Ovary (tissue), 9 donors: ENCODE measurements around the gene DUSP19. TPM values are rescaled to one million over a fixed set of nuclear protein-coding genes. Genes with fewer than 3 reads are reported as not detected.

ENCODE experiments used
- DNase-seq, 5 donors: peaks; one replicate each; pipeline ENCODE4 v3.0.0-alpha.2; 2019 to 2020
- H3K27ac ChIP-seq, 2 donors: fragments of 200-600 bp; one replicate each; pipeline versions ENCODE4 v1.5.1 to v1.8.0; 2019 to 2022
- H3K27me3 ChIP-seq: fragments of 200-600 bp; one replicate; pipeline ENCODE4 v1.8.0; 2022
- H3K36me3 ChIP-seq: fragments of 200-600 bp; sonication (generic); one replicate; pipeline ENCODE4 v1.5.1; 2019
- H3K4me1 ChIP-seq: one replicate; pipeline ENCODE4 v1.8.1; 2013; ENCODE audit warnings: mild to moderate bottlenecking, moderate library complexity; ENCODE audit not compliant: insufficient read depth
- H3K4me3 ChIP-seq: fragments of 200-600 bp; sonication (generic); one replicate; pipeline ENCODE4 v1.5.1; 2017
- H3K9me3 ChIP-seq, 2 donors: fragments of 200-600 bp in 1 of 2; sonication (generic) in 1 of 2; one replicate each; pipeline versions ENCODE4 v1.5.1 to v1.8.1; 2013 to 2019; ENCODE audit warnings: mild to moderate bottlenecking in 1 of 2, moderate library complexity in 1 of 2
- CTCF ChIP-seq, 3 donors: fragments of 450-650 bp in 2 of 3; fragments of 200-600 bp in 1 of 3; IDR thresholded peaks; one replicate each; pipeline versions ENCODE4 v1.5.1 to v1.8.0; 2016 to 2022; ENCODE audit warnings: antibody characterized with exemption in 3 of 3, mild to moderate bottlenecking in 1 of 3
- EP300 ChIP-seq: sonication (generic); formaldehyde crosslinking; IDR thresholded peaks from one replicate; pipeline ENCODE4 v1.6.1; 2017; ENCODE audit warnings: antibody characterized with exemption
- POLR2A ChIP-seq: fragments of 450-650 bp; IDR thresholded peaks from one replicate; pipeline ENCODE4 v1.6.1; 2017; ENCODE audit warnings: antibody characterized with exemption, mild to moderate bottlenecking, moderate library complexity
- WGBS, 3 donors: extraction: QIAGEN DNeasy Blood & Tissue Kit in 1 of 3; methylation state at CpG; one replicate each; pipeline versions ENCODE4 v1.1.5 to v1.1.7; 2013 to 2017; 5-methylcytosine and 5-hydroxymethylcytosine counted together
- intact Hi-C, 4 donors: fragments of 100-400 bp; cut with DNase I; formaldehyde crosslinking; loops; one replicate each; pipeline versions ENCODE4 v1.11.0 to v1.15.1; 2022 to 2023
- polyA plus RNA-seq, 2 donors: library from polyadenylated mRNA; stranded (reverse); fragments of 200-250 nt in 1 of 2; fragments of 350-450 nt in 1 of 2; fragmentation: Illumina TruSeq in 1 of 2; extraction: RNeasy Lipid Tissue Mini Kit (QIAGEN cat#74804) in 1 of 2; gene quantifications; one replicate each; pipeline ENCODE4 v1.2.3, GENCODE V29; 2013 to 2014
- total RNA-seq, 7 donors: library from RNA; depleted of rRNA in 2 of 7; stranded (reverse); fragments of >200 nt in 2 of 7; fragmentation: NEBNext Ultra II Directional in 3 of 7; extraction: Animal tissue kit (Norgen Biotek cat#: 25700) in 3 of 7; gene quantifications; one replicate each; pipeline versions ENCODE4 v1.1.0 to v1.2.4, GENCODE V29; 2016 to 2023
- donor health status: DM: no; HTN: no; CAD: no; lungs with moderate emphysema.
- donor health status: DM: no; HTN: no; CAD: no.
- donor health status: Bipolar disorder and iron deficiency.
- donor health status: DM: yes; HTN: yes; CAD: no.
- donor health status: DM: no; HTN: no; CAD: no.
- donor health status: DM: yes; HTN: yes; CAD: no.

DUSP19 gene
- total and polyA plus RNA-seq, 9 donors: 1.4 to 5.5 (median 3.4) TPM

GRCh38 chr2:183088061-183088460 lies 9.5 kb downstream of the DUSP19 start:
- DNase-seq: no peak
- Histone ChIP-seq H3K4me1 (no peaks in the 10 kb centered on the region), H3K36me3 (no peaks in the 10 kb centered on the region), H3K27me3 (no peaks in the 10 kb centered on the region), H3K4me3 (no peak overlapping the region), H3K27ac (no peak overlapping the region), H3K9me3 (no peaks in the 10 kb centered on the region)
- 79 to 87% (median 83%) methylated on average over 3 of the region's 3 CpGs for WGBS, 3 donors
- intact Hi-C loops: no loop called here
- TF ChIP-seq POLR2A: no peak
- no peak for TF ChIP-seq CTCF (IDR thresholded peaks at IDR 0.05)

GRCh38 chr2:183089192-183089851 lies 10.8 kb downstream of the DUSP19 start:
- DNase-seq: no peak
- Histone ChIP-seq H3K4me1 (no peaks in the 10 kb centered on the region), H3K9me3 (no peaks in the 10 kb centered on the region), H3K4me3 (no peak overlapping the region), H3K27me3 (no peaks in the 10 kb centered on the region), H3K27ac (no peak overlapping the region), H3K36me3 (no peaks in the 10 kb centered on the region)
- TF ChIP-seq CTCF (IDR thresholded peaks at IDR 0.05): no peak
- TF ChIP-seq POLR2A: no peak
- no peak for TF ChIP-seq EP300
- intact Hi-C loops: no loop called here
- WGBS, 3 donors: 92 to 93% (median 93%) methylated on average over 6 of the region's 6 CpGs

GRCh38 chr2:183091318-183091953 lies 12.9 kb downstream of the DUSP19 start:
- Histone ChIP-seq H3K36me3 (no peaks in the 10 kb centered on the region), H3K4me3 (no peak overlapping the region), H3K27ac (no peak overlapping the region), H3K27me3 (no peaks in the 10 kb centered on the region), H3K4me1 (no peaks in the 10 kb centered on the region), H3K9me3 (no peaks in the 10 kb centered on the region)
- no peak for TF ChIP-seq CTCF (IDR thresholded peaks at IDR 0.05)
- no peak for TF ChIP-seq POLR2A
- no peak for TF ChIP-seq EP300
- no peak for DNase-seq
- intact Hi-C loops: no loop called here
- 78 to 88% (median 78%) methylated on average over 7 of the region's 7 CpGs for WGBS, 3 donors

- no peak overlapping the region for H3K4me3 ChIP-seq
- H3K36me3 ChIP-seq: no peaks in the 10 kb centered on the region
- DNase-seq: no peak
- H3K27me3 ChIP-seq: no peaks in the 10 kb centered on the region
- TF ChIP-seq POLR2A: no peak
- TF ChIP-seq EP300: no peak
- no peak for TF ChIP-seq CTCF (IDR thresholded peaks at IDR 0.05)
- H3K4me1 ChIP-seq: no peaks in the 10 kb centered on the region
- intact Hi-C loops: no loop called here
- 72 to 81% (median 74%) methylated on average over 2 of the region's 2 CpGs for WGBS, 3 donors
- H3K27ac ChIP-seq: no peak overlapping the region
- no peaks in the 10 kb centered on the region for H3K9me3 ChIP-seq
These were observed 13.4 kb downstream of the DUSP19 start for GRCh38 chr2:183091954-183092345.
